ENCODE results near the gene LRRC37A3.
"Not testable (repeated sequence)": the region's sequence is repeated elsewhere in the genome, so short reads cannot be mapped to it uniquely, and the experiment has no call there.

Gene LRRC37A3

GRCh38 chr17:64936117-64936516, 16.8 kb upstream of the LRRC37A3 start:
- DNase-seq (ENCODE audit: low read depth), result no peak
- TF ChIP-seq CTCF (conservative IDR thresholded peaks at IDR 0.05; ENCODE audit: low read depth, low read length), result no peak
- no peak overlapping the region for H3K4me3 ChIP-seq (ENCODE audit: low read length)

- DNase-seq (ENCODE audit: low read depth), result not testable (repeated sequence)
Measured at GRCh38 chr17:64934284-64934778, 15.1 kb upstream of the LRRC37A3 start.

GRCh38 chr17:64932850-64933249, 13.6 kb upstream of the LRRC37A3 start:
- H3K4me3 ChIP-seq (ENCODE audit: low read length); DNase-seq (ENCODE audit: low read depth): not testable (repeated sequence)

More at GRCh38 chr17:64934284-64934778, 15.1 kb upstream of the LRRC37A3 start:
- H3K4me3 ChIP-seq (ENCODE audit: low read length), result not testable (repeated sequence)

- not testable (repeated sequence) for DNase-seq (ENCODE audit: low read depth); H3K4me3 ChIP-seq (ENCODE audit: low read length)
Measured at GRCh38 chr17:64930374-64930773, 11.1 kb upstream of the LRRC37A3 start.

- DNase-seq (ENCODE audit: low read depth); H3K4me3 ChIP-seq (ENCODE audit: low read length): not testable (repeated sequence)
Measured at GRCh38 chr17:64929419-64930209, 10.3 kb upstream of the LRRC37A3 start.

GRCh38 chr17:64928701-64929100, 9.4 kb upstream of the LRRC37A3 start:
- not testable (repeated sequence) for DNase-seq (ENCODE audit: low read depth); H3K4me3 ChIP-seq (ENCODE audit: low read length)

- H3K4me3 ChIP-seq (ENCODE audit: low read length); DNase-seq (ENCODE audit: low read depth): not testable (repeated sequence)
- TF ChIP-seq CTCF (conservative IDR thresholded peaks at IDR 0.05; ENCODE audit: low read depth, low read length), result peak; percentile 45
Measured at GRCh38 chr17:64927444-64927843, 8.2 kb upstream of the LRRC37A3 start.

- DNase-seq (ENCODE audit: low read depth); H3K4me3 ChIP-seq (ENCODE audit: low read length): not testable (repeated sequence)
Measured at GRCh38 chr17:64926430-64926829, 7.2 kb upstream of the LRRC37A3 start.

GRCh38 chr17:64925244-64925643, 6.0 kb upstream of the LRRC37A3 start:
- DNase-seq (ENCODE audit: low read depth); H3K4me3 ChIP-seq (ENCODE audit: low read length): not testable (repeated sequence)

GRCh38 chr17:64923051-64923568, 3.8 kb upstream of the LRRC37A3 start:
- not testable (repeated sequence) for H3K4me3 ChIP-seq (ENCODE audit: low read length); DNase-seq (ENCODE audit: low read depth)

GRCh38 chr17:64920419-64921172, 1.3 kb upstream of the LRRC37A3 start:
- TF ChIP-seq CTCF (conservative IDR thresholded peaks at IDR 0.05; ENCODE audit: low read depth, low read length), result no peak
- H3K4me3 ChIP-seq (ENCODE audit: low read length), result no peak overlapping the region
- DNase-seq (ENCODE audit: low read depth), result no peak

Data from retinal pigment epithelial cell (primary cell).